ENCODE measurements around the gene FAM163A.

- no peak for TF ChIP-seq POLR2AphosphoS5 (IDR thresholded peaks at IDR 0.05; ENCODE audit: low read depth, low read length)
- no peak for TF ChIP-seq POLR2A (IDR thresholded peaks at IDR 0.05; ENCODE audit: low read depth, low read length)
- TF ChIP-seq TAF1 (IDR thresholded peaks at IDR 0.05; ENCODE audit: low read depth, low read length) = no peak
- TF ChIP-seq POU2F2 (IDR thresholded peaks at IDR 0.05; ENCODE audit: low read depth, low read length) = no peak
Measured at GRCh38 chr1:179773264-179773663, 30.2 kb downstream of the FAM163A start.

Measured in GM12891 (cell line).